OCI-LY1 (cell line): ENCODE data around the gene WIPF3.

Experiments
- CTCF ChIP-seq: fragments of 200-600 bp; sonication (generic), shearing (Covaris generic); IDR thresholded peaks from 2 replicates; pipeline ENCODE4 v1.5.1; 2017; ENCODE audit warnings: mild to moderate bottlenecking, antibody characterized with exemption, low read length, moderate library complexity, mixed read lengths
- EZH2 ChIP-seq: fragments of 200-600 bp; sonication (generic), shearing (Covaris generic); IDR thresholded peaks from 2 replicates; pipeline ENCODE4 v1.8.0; 2017; ENCODE audit warnings: borderline replicate concordance, mixed run types, mild to moderate bottlenecking, antibody characterized with exemption, low read length, moderate library complexity, mixed read lengths

GRCh38 chr7:29770371-29770770, 35.9 kb upstream of the WIPF3 start:
- TF ChIP-seq CTCF: no peak
- TF ChIP-seq EZH2: no peak
